Epithelial cell of esophagus (primary cell): ENCODE measurements around the gene PARD3.

Experiments used
- DNase-seq: peaks from one replicate; pipeline ENCODE4 v3.0.0; 2010; ENCODE audit warnings: low read depth
- H3K4me3 ChIP-seq: 2 replicates; pipeline ENCODE4 v1.5.1; 2011; ENCODE audit warnings: mild to moderate bottlenecking, low read length, control low read depth
- CTCF ChIP-seq: IDR thresholded peaks from 2 replicates; pipeline ENCODE4 v1.5.1; 2011; ENCODE audit warnings: low read depth, mild to moderate bottlenecking, low read length, control low read depth, inconsistent platforms; ENCODE audit not compliant: insufficient read depth; ENCODE audit errors: missing control alignments

The PARD3 gene

DNA sequence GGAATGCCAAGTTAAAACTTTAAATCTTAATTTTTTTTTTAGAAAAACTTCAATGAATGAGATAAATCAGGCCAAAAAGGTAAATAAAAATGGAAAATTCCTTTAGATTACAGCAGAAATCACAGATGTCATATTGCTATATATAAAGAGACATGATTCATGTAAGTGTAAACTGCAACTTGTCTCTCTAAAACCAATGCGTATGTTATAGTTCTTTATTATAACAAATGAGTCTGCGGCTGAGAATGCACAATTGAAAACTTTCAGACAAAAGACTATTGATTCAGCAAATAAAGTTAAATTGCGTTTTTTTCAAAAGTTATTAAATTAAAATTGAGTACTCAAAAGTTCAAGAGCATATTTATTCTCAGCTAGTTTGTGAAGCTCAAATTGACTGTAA lies 425.3 kb downstream of the PARD3 start:
- H3K4me3 ChIP-seq: no peak overlapping the region
- no peak for DNase-seq
- no peak for TF ChIP-seq CTCF

DNA sequence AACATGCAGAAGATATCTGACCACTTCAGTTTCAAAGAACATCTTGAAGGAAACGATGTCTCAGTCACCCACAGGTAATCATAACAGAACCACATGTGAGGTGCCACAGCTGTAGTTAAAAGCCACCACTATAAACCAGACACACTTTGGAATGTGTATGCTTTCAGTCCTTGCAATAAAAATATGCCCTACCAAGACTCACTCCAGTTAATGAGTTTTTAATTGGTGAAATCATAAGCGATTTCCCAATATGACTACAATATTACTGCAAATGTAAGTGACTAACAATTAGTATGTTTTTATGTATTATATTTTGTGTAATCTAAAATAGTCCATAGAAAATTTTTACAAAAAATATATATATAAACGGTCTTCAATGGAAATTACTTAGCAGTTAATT lies 428.2 kb downstream of the PARD3 start:
- TF ChIP-seq CTCF: no peak
- no peak overlapping the region for H3K4me3 ChIP-seq
- DNase-seq: peak; percentile 18

DNA sequence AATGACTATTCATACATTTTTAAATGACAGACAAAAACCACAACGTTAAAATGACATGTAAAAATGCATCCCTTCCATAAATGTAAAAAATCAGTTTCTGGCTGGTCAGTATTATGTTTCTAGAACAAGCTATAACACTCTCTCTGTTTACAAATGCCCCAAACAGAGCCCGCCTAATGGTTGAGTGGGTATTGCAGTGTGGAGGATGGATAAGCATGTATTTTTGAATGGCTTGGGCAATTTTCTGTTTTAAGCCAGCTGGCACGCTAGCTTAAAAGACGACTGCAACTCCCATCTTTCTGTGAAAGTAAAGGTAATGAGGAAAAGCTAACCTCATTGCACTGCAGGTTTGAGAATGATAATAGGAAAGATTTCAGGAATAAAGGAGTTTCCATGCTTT lies 430.7 kb downstream of the PARD3 start:
- no peak overlapping the region for H3K4me3 ChIP-seq
- DNase-seq: no peak
- TF ChIP-seq CTCF: no peak

GRCh38 chr10:34382626-34383025 lies 432.5 kb downstream of the PARD3 start:
- TF ChIP-seq CTCF: no peak
- DNase-seq: no peak
- no peak overlapping the region for H3K4me3 ChIP-seq

- H3K4me3 ChIP-seq: no peak overlapping the region
- DNase-seq: no peak
- TF ChIP-seq CTCF: no peak
Measured at GRCh38 chr10:34380856-34381255, 434.2 kb downstream of the PARD3 start.

DNA sequence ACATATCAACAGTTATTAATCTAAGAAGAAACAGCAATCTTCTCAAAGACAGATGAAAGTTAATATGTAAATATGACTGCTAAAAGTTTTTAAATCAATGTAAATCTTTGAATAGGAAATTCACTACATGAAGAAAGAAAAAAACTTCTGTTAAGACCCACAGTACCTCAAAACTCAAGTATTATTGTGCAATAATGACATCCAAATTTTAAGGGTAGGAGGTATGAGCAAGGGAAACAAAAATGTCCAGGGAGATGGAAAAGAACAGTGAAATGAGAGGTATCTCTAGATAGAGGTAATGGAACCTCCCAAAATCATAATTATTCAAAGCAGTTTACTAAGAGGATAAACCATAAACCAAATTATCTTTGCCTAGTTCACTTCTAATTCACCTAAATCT lies 436.8 kb downstream of the PARD3 start:
- no peak for TF ChIP-seq CTCF
- H3K4me3 ChIP-seq: no peak overlapping the region
- no peak for DNase-seq

- no peak for TF ChIP-seq CTCF
- H3K4me3 ChIP-seq: no peak overlapping the region
- DNase-seq: no peak
Measured at GRCh38 chr10:34377833-34378232, 437.3 kb downstream of the PARD3 start.
